ENCODE measurements around the gene CTSA.

GRCh38 chr20:45912344-45912682, 21.2 kb downstream of the CTSA start:
- no peak for TF ChIP-seq ZNF331 (CRISPR knock-in tag; IDR thresholded peaks at IDR 0.05; ENCODE audit: low read depth)
- TF ChIP-seq, protein P1, sequence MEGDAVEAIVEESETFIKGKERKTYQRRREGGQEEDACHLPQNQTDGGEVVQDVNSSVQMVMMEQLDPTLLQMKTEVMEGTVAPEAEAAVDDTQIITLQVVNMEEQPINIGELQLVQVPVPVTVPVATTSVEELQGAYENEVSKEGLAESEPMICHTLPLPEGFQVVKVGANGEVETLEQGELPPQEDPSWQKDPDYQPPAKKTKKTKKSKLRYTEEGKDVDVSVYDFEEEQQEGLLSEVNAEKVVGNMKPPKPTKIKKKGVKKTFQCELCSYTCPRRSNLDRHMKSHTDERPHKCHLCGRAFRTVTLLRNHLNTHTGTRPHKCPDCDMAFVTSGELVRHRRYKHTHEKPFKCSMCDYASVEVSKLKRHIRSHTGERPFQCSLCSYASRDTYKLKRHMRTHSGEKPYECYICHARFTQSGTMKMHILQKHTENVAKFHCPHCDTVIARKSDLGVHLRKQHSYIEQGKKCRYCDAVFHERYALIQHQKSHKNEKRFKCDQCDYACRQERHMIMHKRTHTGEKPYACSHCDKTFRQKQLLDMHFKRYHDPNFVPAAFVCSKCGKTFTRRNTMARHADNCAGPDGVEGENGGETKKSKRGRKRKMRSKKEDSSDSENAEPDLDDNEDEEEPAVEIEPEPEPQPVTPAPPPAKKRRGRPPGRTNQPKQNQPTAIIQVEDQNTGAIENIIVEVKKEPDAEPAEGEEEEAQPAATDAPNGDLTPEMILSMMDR (conservative IDR thresholded peaks at IDR 0.05; ENCODE audit: low read depth in 2 of 2): no peak
- TF ChIP-seq EZH2phosphoT487 (IDR thresholded peaks at IDR 0.05; ENCODE audit: unreplicated experiment): no peak
- no peak for TF ChIP-seq POLR2AphosphoS5 (IDR thresholded peaks at IDR 0.05; ENCODE audit: low read depth)
- TF ChIP-seq, protein P2, sequence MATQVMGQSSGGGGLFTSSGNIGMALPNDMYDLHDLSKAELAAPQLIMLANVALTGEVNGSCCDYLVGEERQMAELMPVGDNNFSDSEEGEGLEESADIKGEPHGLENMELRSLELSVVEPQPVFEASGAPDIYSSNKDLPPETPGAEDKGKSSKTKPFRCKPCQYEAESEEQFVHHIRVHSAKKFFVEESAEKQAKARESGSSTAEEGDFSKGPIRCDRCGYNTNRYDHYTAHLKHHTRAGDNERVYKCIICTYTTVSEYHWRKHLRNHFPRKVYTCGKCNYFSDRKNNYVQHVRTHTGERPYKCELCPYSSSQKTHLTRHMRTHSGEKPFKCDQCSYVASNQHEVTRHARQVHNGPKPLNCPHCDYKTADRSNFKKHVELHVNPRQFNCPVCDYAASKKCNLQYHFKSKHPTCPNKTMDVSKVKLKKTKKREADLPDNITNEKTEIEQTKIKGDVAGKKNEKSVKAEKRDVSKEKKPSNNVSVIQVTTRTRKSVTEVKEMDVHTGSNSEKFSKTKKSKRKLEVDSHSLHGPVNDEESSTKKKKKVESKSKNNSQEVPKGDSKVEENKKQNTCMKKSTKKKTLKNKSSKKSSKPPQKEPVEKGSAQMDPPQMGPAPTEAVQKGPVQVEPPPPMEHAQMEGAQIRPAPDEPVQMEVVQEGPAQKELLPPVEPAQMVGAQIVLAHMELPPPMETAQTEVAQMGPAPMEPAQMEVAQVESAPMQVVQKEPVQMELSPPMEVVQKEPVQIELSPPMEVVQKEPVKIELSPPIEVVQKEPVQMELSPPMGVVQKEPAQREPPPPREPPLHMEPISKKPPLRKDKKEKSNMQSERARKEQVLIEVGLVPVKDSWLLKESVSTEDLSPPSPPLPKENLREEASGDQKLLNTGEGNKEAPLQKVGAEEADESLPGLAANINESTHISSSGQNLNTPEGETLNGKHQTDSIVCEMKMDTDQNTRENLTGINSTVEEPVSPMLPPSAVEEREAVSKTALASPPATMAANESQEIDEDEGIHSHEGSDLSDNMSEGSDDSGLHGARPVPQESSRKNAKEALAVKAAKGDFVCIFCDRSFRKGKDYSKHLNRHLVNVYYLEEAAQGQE (IDR thresholded peaks at IDR 0.05; ENCODE audit: unreplicated experiment): no peak
- TF ChIP-seq EZH2 (IDR thresholded peaks at IDR 0.05; ENCODE audit: low read depth, unreplicated experiment): no peak

All from GM23338 (cell line).